Tongue (tissue), 2 donors: ENCODE data around the gene CPSF6. TPM values are rescaled to one million over a fixed set of nuclear protein-coding genes. Genes with fewer than 3 reads are reported as not detected.

ENCODE experiments used
- DNase-seq: peaks from one replicate; pipeline ENCODE4 v3.0.0-alpha.2; 2015
- total RNA-seq: library from RNA; depleted of rRNA; stranded (reverse); fragments of >200 nt; gene quantifications from one replicate; pipeline ENCODE4 v1.2.3, GENCODE V29; 2014

The CPSF6 gene
- total RNA-seq, 1 donor from 2014 or later: 54.3 TPM

DNA sequence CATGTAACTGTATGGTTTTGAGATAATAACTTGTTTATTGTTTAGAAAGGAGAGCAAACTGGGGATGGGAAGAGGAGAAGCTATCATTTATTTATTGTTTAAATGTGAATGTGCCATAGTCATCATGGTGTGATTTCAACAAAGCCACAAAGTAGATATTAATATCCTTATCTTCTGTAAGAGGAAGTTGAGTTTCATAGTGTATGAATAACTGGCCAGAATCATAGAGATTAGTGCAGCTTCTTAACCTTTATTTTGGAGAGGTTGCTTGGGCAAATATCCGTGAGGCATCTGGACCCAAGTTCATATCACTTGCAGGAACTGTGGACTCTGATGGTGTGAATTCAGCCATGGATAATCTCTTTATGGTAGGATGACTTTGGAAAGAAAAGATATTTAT, 82.0 kb downstream of the CPSF6 start:
- DNase-seq: no peak

Other genes starting within 250 kb of the CPSF6 start
- gene LYZ, start 108.8 kb downstream of the CPSF6 start, total RNA-seq: 32.8 TPM
- 11.1 TPM for gene YEATS4, start 120.2 kb downstream of the CPSF6 start, total RNA-seq
- 66.4 TPM for gene FRS2, start 230.8 kb downstream of the CPSF6 start, total RNA-seq